HG03460 (cell line): Measurements from ENCODE around the gene PARD6A.

Experiments
- ATAC-seq: cut with Tn5 transposase; IDR thresholded peaks from one replicate; pipeline ENCODE4 v1.9.1; 2021; ENCODE audit not compliant: unreplicated experiment

PARD6A gene

GRCh38 chr16:67660564-67661028 is at the start of gene PARD6A:
PARD6A (plus strand) TSS chr16:67660960; CDS start chr16:67661039, 79 bp downstream.
- ATAC-seq: peak; percentile 70

- ATAC-seq: no peak
Measured at GRCh38 chr16:67613808-67614207, 47.0 kb upstream of the PARD6A start.

GRCh38 chr16:67628216-67628615 is 32.5 kb upstream of the PARD6A start:
- ATAC-seq: no peak

GRCh38 chr16:67632415-67633172 is 28.2 kb upstream of the PARD6A start:
- ATAC-seq: no peak

GRCh38 chr16:67636713-67637112 is 24.0 kb upstream of the PARD6A start:
- no peak for ATAC-seq

DNA sequence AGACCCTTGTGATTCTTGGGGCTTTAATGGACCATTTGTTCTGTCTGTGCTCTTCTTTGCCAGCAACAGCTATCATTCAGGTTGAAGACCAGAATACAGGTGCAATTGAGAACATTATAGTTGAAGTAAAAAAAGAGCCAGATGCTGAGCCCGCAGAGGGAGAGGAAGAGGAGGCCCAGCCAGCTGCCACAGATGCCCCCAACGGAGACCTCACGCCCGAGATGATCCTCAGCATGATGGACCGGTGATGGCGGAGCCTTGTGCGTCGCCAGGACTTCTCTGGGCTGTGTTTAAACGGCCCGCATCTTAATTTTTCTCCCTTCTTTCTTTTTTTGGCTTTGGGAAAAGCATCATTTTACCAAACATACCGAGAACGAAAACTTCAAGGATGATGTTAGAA is 23.1 kb upstream of the PARD6A start:
- no peak for ATAC-seq

DNA sequence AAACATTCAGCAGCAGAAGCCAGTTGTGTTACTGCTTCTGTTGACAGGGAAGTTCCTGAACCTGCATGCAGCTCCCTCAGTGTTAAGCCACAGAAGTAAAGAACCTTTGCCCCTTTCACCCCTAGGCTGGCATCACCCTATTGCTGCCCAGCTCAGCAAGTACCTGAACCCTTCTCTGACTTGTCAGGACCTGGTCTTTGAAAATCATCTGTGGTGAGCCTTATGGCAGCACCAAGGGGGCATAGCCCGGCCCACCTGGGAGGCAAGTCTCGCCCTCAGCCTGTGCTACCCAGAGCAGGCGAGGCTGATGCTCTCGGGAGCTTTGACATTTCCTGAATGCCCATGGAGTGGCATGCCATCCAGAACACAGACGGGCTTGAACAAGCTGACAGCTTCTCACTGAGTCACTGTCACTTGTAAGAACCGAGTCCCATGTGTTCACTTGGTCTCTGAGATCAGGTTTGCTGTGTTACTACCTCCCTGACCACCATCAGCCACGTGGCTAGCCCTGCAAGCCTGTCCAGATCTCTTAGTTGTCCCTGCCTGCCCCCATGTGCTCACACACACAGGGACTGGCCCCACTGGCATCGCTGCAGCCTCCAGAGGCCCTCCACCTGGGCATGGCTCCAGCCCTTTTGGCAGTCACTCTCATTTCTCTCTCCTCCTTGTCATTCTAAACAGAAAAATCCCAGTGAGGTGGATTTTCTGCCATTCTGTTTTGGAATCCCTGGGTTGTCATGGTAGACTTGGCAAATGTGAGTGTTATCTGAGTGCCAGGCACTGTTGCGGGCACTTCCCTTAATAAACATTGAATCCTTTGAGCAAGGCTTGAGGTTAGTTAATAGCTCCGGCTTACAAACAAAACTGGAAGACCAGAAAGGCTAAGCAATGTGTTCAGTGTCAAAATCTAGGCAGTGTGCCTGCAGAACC is 18.7 kb upstream of the PARD6A start:
- ATAC-seq: no peak

- no peak for ATAC-seq
Measured at GRCh38 chr16:67644038-67644437, 16.7 kb upstream of the PARD6A start.

DNA sequence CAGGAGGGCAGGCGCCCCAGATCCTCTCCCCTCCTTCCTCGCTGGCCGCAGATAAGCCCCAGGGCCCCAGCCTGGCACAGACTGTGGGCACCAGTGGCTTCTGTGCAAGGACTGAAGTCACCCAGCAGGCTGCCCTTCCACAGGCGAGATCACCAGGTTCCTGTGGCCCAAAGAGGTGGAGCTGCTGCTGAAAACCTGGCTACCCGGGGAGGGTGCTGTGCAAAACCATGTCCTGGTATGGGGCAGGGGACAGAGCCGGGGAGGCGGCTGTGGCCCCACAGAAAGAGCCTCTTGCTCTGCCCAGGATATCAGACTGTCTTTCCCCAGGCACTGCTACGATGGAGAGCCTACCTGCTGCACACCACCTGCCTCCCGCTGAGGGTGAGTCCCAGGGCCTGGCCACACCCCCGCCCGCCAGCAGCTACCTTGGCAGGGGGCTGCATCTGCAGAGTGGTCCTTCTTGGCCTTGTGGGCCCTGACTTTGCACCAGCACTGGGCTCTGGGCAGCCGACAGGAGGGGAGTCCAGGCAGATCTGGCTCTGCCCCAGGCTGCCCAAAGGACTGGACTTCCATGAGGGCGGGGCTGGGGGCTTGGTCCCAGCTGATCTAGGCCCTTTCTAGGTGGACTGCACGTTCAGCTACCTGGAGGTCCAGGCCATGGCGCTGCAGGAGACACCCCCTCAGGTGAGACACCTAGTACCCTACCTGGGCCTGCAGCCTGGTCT is 15.2 kb upstream of the PARD6A start:
- ATAC-seq: peak; percentile 10

DNA sequence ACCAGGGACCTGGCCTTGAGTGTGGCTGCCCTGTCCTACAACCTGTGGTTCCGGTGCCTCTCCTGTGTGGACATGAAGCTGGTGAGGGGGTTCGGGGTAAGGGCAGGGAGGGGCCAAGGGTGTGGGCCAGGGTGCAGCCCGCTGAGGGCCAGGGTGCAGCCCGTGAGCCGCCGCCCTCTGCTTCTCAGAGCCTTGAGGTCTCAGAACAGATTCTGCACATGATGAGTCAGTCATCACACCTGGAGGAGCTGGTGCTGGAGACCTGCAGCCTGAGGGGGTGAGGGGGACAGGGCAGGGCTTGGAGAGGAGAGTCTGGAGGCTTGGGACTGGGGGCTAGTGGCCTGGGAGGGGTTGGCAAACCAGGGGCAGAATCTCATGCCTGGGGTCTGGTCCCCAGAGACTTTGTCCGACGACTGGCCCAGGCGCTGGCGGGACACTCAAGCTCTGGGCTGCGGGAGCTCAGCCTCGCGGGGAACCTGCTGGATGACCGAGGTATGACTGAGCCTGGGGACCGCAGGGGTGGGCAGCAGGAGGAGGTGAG is 13.6 kb upstream of the PARD6A start:
- ATAC-seq: no peak

GRCh38 chr16:67647681-67648080 is 13.1 kb upstream of the PARD6A start:
- ATAC-seq: no peak

GRCh38 chr16:67648088-67648763 is 12.5 kb upstream of the PARD6A start:
- ATAC-seq: no peak

DNA sequence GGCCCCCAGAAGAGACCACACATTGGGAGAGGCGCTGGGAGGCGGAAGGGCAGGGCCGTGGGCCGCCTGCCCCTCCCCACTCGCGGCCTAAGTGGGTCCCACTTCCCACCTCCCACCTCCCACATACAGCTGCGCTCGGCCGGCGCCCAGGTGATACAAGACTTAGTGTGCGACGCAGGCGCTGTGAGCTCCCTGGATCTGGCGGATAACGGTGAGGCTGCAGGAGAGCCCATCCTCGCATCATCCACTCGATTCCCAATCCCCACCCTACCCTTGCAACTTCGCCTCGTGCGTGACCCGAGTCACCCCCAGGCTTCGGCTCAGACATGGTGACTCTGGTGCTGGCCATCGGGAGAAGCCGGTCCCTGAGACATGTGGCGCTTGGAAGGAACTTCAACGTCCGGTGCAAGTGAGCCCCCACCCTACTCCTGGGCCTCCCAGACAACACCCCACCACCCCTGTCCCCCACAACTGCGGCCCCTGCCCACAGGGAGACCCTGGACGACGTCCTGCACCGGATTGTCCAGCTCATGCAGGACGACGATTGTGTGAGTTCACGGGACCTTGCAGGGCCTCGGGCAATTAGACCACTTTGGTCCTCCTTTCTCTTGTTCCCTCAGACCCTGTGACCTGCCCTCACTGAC is 11.9 kb upstream of the PARD6A start:
- no peak for ATAC-seq

GRCh38 chr16:67649494-67649931 is 11.2 kb upstream of the PARD6A start:
- no peak for ATAC-seq

- ATAC-seq: no peak
Measured at GRCh38 chr16:67650023-67650422, 10.7 kb upstream of the PARD6A start.

GRCh38 chr16:67651039-67651438 is 9.7 kb upstream of the PARD6A start:
- ATAC-seq: no peak

DNA sequence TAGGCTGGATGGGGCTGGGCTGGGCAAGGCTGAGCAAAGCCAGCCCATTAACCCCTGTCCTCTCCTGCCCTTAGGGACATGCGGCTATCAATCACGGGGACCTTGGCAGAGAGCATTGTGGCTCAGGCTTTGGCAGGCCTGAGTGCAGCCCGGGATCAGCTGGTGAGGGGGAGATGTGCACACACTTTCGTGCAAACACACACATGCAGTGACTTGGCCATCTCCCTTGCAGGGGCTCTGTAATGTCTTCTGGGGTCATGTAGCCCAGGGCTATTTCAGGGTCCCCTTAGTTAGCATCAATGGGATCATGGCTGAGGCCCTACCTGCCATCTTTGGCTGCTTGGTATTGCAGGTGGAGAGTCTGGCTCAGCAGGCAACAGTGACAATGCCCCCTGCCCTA is 8.9 kb upstream of the PARD6A start:
- no peak for ATAC-seq

DNA sequence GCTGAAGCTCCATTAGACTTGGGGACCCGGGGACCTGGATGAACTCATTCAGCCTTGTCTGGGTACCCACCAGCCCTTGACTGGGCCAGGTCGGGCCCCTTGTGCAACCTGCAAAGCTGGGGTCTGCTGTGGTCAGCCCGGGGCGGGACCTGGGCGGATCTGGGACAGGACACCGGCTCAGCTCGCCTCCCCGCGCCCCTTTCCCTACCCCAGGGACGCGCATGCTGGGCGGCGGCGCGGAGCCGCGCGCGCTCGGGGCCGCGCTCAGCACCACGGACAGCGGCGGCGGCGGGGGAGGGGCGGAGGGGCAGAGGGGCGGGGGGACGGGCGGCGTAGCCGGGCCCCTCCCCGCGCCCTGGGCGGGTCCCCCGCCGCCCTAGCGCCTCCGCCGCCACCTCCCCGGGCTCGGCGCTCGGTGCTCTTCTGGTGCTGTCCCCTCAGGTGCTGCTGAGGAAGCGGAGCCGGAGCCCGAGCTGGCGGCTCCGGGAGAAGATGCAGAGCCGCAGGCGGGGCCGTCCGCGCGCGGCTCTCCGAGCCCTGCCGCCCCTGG is 8.1 kb upstream of the PARD6A start:
- no peak for ATAC-seq

- ATAC-seq: no peak
Measured at GRCh38 chr16:67653128-67653788, 7.5 kb upstream of the PARD6A start.
